HFFc6 (cell line): ENCODE results near the gene PHLDA1. TPM values are rescaled to one million over a fixed set of nuclear protein-coding genes. Genes with fewer than 3 reads are reported as not detected.

Experiments used
- DNase-seq: peaks from one replicate; pipeline ENCODE4 v3.0.0-alpha.2; 2018
- H3K27ac Mint-ChIP-seq: 2 replicates; pipeline ENCODE4 v1.8.0; 2020; ENCODE audit warnings: mild to moderate bottlenecking, mixed read lengths
- H3K27me3 Mint-ChIP-seq: 2 replicates; pipeline ENCODE4 v1.8.0; 2021; ENCODE audit warnings: mild to moderate bottlenecking, moderate library complexity, mixed read lengths; ENCODE audit not compliant: insufficient read depth
- H3K36me3 Mint-ChIP-seq: 2 replicates; pipeline ENCODE4 v1.8.0; 2021; ENCODE audit warnings: low read depth, mixed read lengths
- H3K4me1 Mint-ChIP-seq: 2 replicates; pipeline ENCODE4 v1.8.0; 2020; ENCODE audit warnings: low read depth, mixed read lengths
- H3K4me3 Mint-ChIP-seq: 2 replicates; pipeline ENCODE4 v1.8.0; 2020; ENCODE audit warnings: mild to moderate bottlenecking, moderate library complexity, mixed read lengths
- H3K9me3 Mint-ChIP-seq: 2 replicates; pipeline ENCODE4 v1.8.0; 2020; ENCODE audit warnings: mild to moderate bottlenecking, mixed read lengths
- total RNA-seq, 6 experiments: library from RNA; stranded (reverse); fragmentation: NEBNext Ultra II Directional; extraction: Animal tissue kit (Norgen Biotek cat#: 25700); gene quantifications; 2 replicates in 1 of 6; 3 replicates in 5 of 6; pipeline ENCODE4 v1.2.3, GENCODE V29; 2021
- TF ChIP-seq, protein P1 (sequence below): fragments of 200-600 bp; sonication (generic); IDR thresholded peaks from 2 replicates; pipeline ENCODE4 v1.5.0; 2021; ENCODE audit warnings: antibody characterized with exemption, mild to moderate bottlenecking

PHLDA1 gene
- total RNA-seq, 6 experiments from 2014 or later, result 49.2 to 81.5 (median 76.2) TPM

DNA sequence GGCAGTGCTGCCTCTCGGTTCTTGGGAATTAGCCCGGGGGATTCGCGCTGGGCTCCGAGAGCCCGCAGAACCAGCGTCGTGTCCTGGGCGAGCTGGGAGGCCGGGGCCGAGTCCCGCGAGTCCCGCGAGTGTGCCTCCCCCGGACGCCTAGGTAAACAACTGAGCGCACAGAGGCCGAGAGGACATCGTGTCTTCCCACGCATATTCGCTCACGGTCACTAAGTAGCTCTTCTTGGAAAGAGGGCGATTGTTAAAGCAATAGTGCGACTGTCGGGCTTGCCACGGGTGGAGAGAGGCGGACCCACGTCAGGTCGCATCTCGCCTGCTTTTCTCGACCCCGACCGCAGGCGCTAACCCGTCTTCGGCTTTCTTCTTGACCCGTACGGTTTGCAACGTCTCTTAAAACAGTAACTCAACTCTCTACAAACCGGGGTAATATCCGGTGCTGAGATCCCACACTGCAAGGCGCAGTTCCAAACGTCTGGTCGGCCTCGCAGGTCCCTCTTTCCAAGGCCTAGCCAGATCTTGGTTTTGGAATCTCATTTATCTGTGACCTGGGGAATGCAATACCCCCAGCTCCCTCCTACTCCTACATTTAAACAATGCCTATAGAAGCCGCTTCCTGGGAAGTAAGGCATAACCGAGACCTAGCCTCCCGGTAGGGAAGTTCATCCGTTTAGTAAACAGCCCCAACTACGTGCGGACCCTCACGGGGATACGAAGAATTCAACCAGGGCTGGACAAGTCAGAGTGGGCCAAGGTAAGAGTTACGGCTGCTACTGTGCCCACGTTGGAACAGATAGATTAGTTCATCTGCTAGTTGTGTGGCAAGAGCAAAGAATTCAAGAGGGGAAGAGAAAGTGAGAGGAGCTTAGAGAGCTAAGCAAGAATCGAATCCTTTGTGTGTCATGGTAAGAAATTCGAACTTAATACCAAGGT lies 736 bp upstream of the PHLDA1 start:
- DNase-seq, result peak; percentile 60
- H3K27ac Mint-ChIP-seq, result peak overlapping the region; percentile 97
- peaks cover 17% of the 10 kb centered on the region for H3K9me3 Mint-ChIP-seq
- peak overlapping the region; percentile 98 for H3K4me3 Mint-ChIP-seq
- TF ChIP-seq, protein P1, sequence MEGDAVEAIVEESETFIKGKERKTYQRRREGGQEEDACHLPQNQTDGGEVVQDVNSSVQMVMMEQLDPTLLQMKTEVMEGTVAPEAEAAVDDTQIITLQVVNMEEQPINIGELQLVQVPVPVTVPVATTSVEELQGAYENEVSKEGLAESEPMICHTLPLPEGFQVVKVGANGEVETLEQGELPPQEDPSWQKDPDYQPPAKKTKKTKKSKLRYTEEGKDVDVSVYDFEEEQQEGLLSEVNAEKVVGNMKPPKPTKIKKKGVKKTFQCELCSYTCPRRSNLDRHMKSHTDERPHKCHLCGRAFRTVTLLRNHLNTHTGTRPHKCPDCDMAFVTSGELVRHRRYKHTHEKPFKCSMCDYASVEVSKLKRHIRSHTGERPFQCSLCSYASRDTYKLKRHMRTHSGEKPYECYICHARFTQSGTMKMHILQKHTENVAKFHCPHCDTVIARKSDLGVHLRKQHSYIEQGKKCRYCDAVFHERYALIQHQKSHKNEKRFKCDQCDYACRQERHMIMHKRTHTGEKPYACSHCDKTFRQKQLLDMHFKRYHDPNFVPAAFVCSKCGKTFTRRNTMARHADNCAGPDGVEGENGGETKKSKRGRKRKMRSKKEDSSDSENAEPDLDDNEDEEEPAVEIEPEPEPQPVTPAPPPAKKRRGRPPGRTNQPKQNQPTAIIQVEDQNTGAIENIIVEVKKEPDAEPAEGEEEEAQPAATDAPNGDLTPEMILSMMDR, result no peak
- H3K4me1 Mint-ChIP-seq, result peaks cover 46% of the 10 kb centered on the region
- H3K27me3 Mint-ChIP-seq, result peaks cover 19% of the 10 kb centered on the region
- peaks cover 33% of the 10 kb centered on the region for H3K36me3 Mint-ChIP-seq

DNA sequence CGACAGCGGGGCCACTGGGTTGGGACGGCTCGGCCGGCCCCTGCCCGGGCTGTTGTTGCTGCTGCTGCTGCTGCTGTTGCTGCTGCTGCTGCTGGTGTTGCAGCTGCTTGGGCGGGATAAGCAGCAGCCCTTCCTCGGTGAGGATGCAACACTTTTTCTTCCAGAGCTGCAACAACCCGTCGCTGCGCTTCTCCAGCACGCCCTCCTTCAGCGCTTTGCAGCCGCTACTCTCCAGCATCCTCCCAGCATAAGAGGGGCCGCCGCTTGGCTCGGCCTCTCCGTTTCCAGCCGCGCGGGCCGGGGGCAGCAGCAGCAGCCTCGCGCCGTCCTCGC lies 529 bp downstream of the PHLDA1 start:
- no peak for DNase-seq
- peaks cover 17% of the 10 kb centered on the region for H3K9me3 Mint-ChIP-seq
- peak overlapping the region; percentile 98 for H3K4me3 Mint-ChIP-seq
- peaks cover 52% of the 10 kb centered on the region for H3K4me1 Mint-ChIP-seq
- TF ChIP-seq, protein P1, result no peak
- H3K27me3 Mint-ChIP-seq, result peaks cover 19% of the 10 kb centered on the region
- H3K36me3 Mint-ChIP-seq, result peaks cover 44% of the 10 kb centered on the region
- peak overlapping the region; percentile 97 for H3K27ac Mint-ChIP-seq

DNA sequence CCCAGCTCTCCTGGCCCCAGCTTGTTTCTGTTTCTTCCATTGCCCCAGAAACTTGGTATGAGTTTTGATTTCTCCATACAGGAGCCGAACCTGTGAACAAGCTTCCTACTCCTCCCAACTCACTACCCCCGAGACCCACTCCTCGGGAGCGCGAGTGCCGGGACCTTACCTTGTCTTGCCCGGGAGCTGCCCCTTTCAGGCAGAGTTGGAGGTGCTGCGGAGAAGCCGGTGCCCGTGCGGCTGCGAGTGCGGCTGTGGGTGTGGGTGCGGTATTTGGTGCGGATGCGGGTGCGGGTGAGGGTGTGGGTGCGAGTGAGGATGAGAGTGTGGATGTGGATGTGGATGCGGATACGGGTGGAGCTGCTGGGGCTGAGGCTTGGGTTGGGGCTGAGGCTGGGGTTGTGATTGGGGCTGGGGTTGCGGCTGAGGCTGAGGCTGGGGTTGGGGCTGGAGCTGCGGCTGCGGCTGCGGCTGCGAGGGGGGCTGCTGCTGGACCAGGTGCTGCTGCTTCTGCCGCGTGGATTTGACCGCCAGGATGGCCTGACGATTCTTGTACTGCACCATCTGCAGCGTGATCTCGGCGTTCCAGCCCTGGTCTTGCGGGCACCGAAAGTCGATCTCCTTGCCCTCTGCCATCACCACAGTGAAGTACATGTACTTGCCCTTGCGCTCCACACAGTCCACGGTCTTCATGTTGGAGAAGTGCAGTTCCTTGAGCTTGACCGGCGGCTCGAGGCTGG lies 1.1 kb downstream of the PHLDA1 start:
- peaks cover 17% of the 10 kb centered on the region for H3K9me3 Mint-ChIP-seq
- DNase-seq, result peak; percentile 54
- peaks cover 52% of the 10 kb centered on the region for H3K4me1 Mint-ChIP-seq
- H3K27me3 Mint-ChIP-seq, result peaks cover 19% of the 10 kb centered on the region
- TF ChIP-seq, protein P1, result no peak
- peaks cover 46% of the 10 kb centered on the region for H3K36me3 Mint-ChIP-seq
- peak overlapping the region; percentile 97 for H3K27ac Mint-ChIP-seq
- peak overlapping the region; percentile 98 for H3K4me3 Mint-ChIP-seq

DNA sequence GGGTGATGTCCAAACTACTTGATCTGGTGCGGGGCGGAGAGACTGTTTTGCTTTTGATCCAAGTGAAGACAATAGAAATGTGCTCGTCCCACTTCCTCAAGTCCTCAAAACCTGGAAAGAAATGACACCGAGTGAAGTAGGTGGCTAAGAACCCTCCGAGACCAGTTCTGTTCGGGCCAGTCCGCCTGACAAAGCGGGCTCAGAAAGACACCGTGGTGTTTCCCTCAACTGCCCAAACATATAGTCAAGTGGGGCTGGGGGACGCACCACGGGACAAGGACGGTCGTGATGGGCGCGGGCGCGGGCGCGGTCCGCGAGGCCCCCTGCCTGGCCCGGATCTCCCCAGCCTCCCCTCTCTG lies 1.6 kb downstream of the PHLDA1 start:
- TF ChIP-seq, protein P1, result no peak
- peak overlapping the region; percentile 97 for H3K27ac Mint-ChIP-seq
- peaks cover 52% of the 10 kb centered on the region for H3K4me1 Mint-ChIP-seq
- DNase-seq, result no peak
- peaks cover 46% of the 10 kb centered on the region for H3K36me3 Mint-ChIP-seq
- peaks cover 19% of the 10 kb centered on the region for H3K27me3 Mint-ChIP-seq
- H3K4me3 Mint-ChIP-seq, result peak overlapping the region; percentile 98
- H3K9me3 Mint-ChIP-seq, result peaks cover 17% of the 10 kb centered on the region

DNA sequence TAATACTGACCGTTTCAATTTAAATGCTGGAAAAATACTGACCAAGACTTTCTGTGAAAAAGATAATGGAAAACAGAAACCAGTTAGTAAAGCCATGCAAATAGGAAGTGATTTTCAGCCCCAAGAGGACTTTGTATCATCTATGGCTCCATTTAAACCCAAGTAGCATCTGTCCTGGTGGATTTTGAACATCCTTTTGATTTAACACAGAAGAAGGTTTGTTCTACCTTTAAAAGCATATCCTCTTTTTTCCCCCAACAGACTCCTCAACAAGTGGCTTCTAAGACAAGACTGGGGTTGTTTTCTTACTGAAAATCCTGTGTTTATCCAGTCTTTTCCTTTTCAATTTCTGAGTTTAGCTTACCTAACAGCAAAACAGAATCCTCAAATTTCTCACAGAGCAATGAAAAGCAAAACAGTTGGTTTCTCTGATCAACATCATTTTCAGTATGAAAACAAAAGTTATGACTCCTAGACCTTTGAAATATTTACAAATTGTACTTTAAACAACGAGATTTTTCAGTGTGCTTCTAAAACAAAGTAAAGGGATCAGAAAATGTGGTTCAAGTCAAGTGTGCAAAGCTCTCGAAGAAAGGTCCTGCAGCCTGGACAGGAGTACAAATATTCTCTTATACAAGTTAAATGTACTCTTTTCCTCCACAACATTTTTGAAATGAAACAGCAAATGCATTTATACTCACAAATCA lies 2.9 kb downstream of the PHLDA1 start:
- Mint-ChIP-seq H3K4me1 (peaks cover 50% of the 10 kb centered on the region), H3K9me3 (peaks cover 17% of the 10 kb centered on the region), H3K27me3 (peaks cover 23% of the 10 kb centered on the region), H3K4me3 (peak overlapping the region; percentile 98), H3K36me3 (peaks cover 52% of the 10 kb centered on the region), H3K27ac (peak overlapping the region; percentile 97)
- DNase-seq, result no peak
- TF ChIP-seq, protein P1, result no peak
